ENCODE measurements around the gene TECTB. TPM values are rescaled to one million over a fixed set of nuclear protein-coding genes. Genes with fewer than 3 reads are reported as not detected.
"Not testable (repeated sequence)": the region's sequence is repeated elsewhere in the genome, so short reads cannot be mapped to it uniquely, and the experiment has no call there.

Gene TECTB
- total RNA-seq, 1 donor from 2014 or later = not detected

- DNase-seq; H3K27ac Mint-ChIP-seq; H3K36me3 Mint-ChIP-seq (ENCODE audit: low read depth); H3K4me3 Mint-ChIP-seq; intact Hi-C loops (cut with micrococcal nuclease); H3K4me1 Mint-ChIP-seq; H3K27me3 Mint-ChIP-seq: not testable (repeated sequence)
- peaks cover 12% of the 10 kb centered on the region for H3K9me3 Mint-ChIP-seq
These were observed 32.0 kb upstream of the TECTB start for GRCh38 chr10:112251238-112251637.

DNA sequence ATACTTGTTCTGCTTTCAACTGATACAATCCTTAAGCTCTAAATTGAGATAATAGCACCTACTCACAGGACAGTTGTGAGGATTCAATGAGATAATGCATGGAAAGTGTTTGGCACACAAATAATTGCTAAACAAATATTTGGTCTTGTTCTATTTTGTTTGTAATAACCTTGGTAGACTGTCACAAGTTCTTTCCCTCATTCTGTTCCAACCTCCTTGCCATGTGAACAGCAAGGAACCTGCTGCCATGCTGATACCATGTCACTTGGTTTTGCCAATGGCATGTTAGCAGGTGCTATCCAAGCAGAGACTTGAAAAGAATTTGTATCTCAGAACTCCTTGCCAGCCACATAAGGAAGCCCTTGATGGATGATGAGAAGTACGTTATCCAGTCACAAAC, 24.8 kb upstream of the TECTB start:
- intact Hi-C loops (cut with micrococcal nuclease) = no loop called here
- Mint-ChIP-seq H3K9me3 (peaks cover 7% of the 10 kb centered on the region), H3K27ac (no peak overlapping the region), H3K4me3 (no peak overlapping the region), H3K27me3 (no peaks in the 10 kb centered on the region), H3K36me3 (ENCODE audit: low read depth) (no peaks in the 10 kb centered on the region), H3K4me1 (no peaks in the 10 kb centered on the region)
- no peak for DNase-seq

GRCh38 chr10:112259688-112260087, 23.5 kb upstream of the TECTB start:
- Mint-ChIP-seq H3K4me1 (no peaks in the 10 kb centered on the region), H3K36me3 (ENCODE audit: low read depth) (no peaks in the 10 kb centered on the region), H3K27ac (no peak overlapping the region), H3K9me3 (peaks cover 7% of the 10 kb centered on the region), H3K4me3 (no peak overlapping the region), H3K27me3 (no peaks in the 10 kb centered on the region)
- intact Hi-C loops (cut with micrococcal nuclease) = no loop called here
- no peak for DNase-seq

DNA sequence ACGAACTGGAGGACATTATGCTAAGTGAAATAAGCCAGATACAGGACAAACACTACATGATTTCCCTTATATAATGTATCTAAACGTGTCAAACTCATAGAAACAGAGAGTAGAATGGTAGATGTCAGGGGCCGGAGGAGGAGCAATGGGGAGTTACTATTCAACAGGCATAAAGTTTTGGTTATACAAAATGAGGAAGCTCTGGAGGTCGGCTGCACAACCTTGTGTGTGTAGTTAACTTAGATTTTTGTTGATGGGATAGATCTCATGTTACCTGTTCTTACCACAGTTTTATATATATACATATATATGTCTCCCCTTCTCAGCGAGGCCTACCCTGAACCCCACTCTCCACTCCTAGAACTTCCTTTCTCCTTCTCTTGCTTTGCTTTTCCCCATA, 22.4 kb upstream of the TECTB start:
- intact Hi-C loops (cut with micrococcal nuclease) = no loop called here
- no peaks in the 10 kb centered on the region for H3K36me3 Mint-ChIP-seq (ENCODE audit: low read depth)
- no peak overlapping the region for H3K27ac Mint-ChIP-seq
- H3K27me3 Mint-ChIP-seq = no peaks in the 10 kb centered on the region
- H3K4me1 Mint-ChIP-seq = no peaks in the 10 kb centered on the region
- H3K9me3 Mint-ChIP-seq = peaks cover 4% of the 10 kb centered on the region
- H3K4me3 Mint-ChIP-seq = no peak overlapping the region
- no peak for DNase-seq

DNA sequence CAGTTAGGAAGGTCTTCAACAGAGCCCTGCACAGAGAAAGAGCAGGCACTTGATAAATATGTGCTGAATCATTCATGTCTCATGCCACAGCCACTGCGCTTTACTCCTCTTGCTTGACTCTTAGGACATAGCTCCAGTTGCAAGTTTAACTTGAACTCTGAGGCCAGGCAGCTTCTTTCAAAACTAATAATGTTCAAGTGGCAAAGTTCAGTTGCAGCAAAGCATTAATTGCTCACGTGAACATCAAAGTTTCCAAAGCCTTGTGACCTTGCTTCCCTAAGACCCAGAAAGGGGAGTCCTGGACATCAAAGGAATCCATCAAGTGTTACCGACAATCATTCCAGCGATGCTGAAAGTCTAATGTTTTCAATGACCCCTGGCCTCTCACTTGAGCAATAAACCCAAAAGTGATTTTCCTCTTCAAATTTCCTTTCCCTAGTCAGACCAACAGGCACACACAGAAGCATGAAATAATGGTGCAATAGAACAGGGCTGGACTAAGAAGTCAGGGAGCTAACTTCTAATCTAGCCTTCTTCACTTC, 21.8 kb upstream of the TECTB start:
- H3K4me1 Mint-ChIP-seq = no peaks in the 10 kb centered on the region
- intact Hi-C loops (cut with micrococcal nuclease) = no loop called here
- H3K9me3 Mint-ChIP-seq = peaks cover 4% of the 10 kb centered on the region
- no peak overlapping the region for H3K27ac Mint-ChIP-seq
- no peaks in the 10 kb centered on the region for H3K36me3 Mint-ChIP-seq (ENCODE audit: low read depth)
- no peaks in the 10 kb centered on the region for H3K27me3 Mint-ChIP-seq
- H3K4me3 Mint-ChIP-seq = no peak overlapping the region
- DNase-seq = no peak

- Mint-ChIP-seq H3K27ac (no peak overlapping the region), H3K27me3 (no peaks in the 10 kb centered on the region), H3K4me1 (no peaks in the 10 kb centered on the region), H3K9me3 (no peaks in the 10 kb centered on the region), H3K36me3 (ENCODE audit: low read depth) (no peaks in the 10 kb centered on the region), H3K4me3 (no peak overlapping the region)
- no peak for DNase-seq
- intact Hi-C loops (cut with micrococcal nuclease) = no loop called here
These were observed 20.7 kb upstream of the TECTB start for GRCh38 chr10:112262546-112262945.

GRCh38 chr10:112265745-112266144, 17.5 kb upstream of the TECTB start:
- no peak for DNase-seq
- Mint-ChIP-seq H3K27me3 (peaks cover 2% of the 10 kb centered on the region), H3K9me3 (peaks cover 6% of the 10 kb centered on the region), H3K36me3 (ENCODE audit: low read depth) (no peaks in the 10 kb centered on the region), H3K27ac (no peak overlapping the region), H3K4me3 (no peak overlapping the region), H3K4me1 (no peaks in the 10 kb centered on the region)
- intact Hi-C loops (cut with micrococcal nuclease) = no loop called here

DNA sequence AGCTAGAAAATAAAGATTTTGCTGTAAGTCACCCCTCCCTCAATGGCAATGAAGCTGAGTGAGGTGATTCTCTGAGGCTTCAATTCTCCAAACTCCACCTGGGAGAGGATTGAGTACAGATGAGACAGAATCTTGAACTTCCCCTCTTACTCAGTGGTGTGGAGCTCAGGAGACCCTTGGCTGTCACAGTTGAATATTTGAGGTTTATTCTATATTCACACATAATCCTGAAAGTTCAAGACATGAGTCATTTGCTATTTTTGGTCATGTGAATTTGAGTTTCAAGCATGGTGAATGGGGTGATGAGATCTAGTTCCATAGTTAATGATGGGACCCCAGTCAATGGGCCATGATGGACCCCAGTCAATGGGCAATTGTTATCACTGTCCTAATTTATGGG, 13.9 kb upstream of the TECTB start:
- intact Hi-C loops (cut with micrococcal nuclease) = no loop called here

GRCh38 chr10:112271982-112272381, 11.2 kb upstream of the TECTB start:
- intact Hi-C loops (cut with micrococcal nuclease) = no loop called here
- DNase-seq = no peak
- Mint-ChIP-seq H3K4me1 (no peaks in the 10 kb centered on the region), H3K9me3 (peaks cover 6% of the 10 kb centered on the region), H3K27me3 (peaks cover 2% of the 10 kb centered on the region), H3K27ac (no peak overlapping the region), H3K4me3 (no peak overlapping the region), H3K36me3 (ENCODE audit: low read depth) (no peaks in the 10 kb centered on the region)

More for the DNA sequence above, 13.9 kb upstream of the TECTB start:
- H3K9me3 Mint-ChIP-seq = peaks cover 6% of the 10 kb centered on the region
- peaks cover 2% of the 10 kb centered on the region for H3K27me3 Mint-ChIP-seq
- H3K4me1 Mint-ChIP-seq = no peaks in the 10 kb centered on the region
- DNase-seq = no peak
- no peak overlapping the region for H3K27ac Mint-ChIP-seq
- no peak overlapping the region for H3K4me3 Mint-ChIP-seq
- no peaks in the 10 kb centered on the region for H3K36me3 Mint-ChIP-seq (ENCODE audit: low read depth)

DNA sequence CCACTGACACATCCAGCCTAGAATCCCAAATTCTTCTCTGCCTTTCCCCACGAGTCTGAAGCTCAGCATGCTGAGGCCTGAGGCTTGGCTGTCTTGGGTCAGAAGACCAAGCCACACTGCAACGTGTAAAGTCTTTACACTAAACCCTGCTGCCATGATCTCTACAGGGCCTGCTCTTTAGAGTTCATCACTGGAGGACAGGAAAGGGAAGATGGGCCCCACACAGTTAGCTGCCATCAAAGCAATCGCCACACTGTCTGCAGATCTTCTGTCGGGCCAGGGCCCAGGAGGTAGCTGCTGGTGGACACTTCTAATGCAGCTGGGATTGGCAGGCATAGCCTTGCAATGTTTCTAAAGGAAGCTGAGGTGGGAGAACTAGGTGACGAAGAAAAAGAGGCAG, 8.4 kb upstream of the TECTB start:
- Mint-ChIP-seq H3K27me3 (peaks cover 5% of the 10 kb centered on the region), H3K36me3 (ENCODE audit: low read depth) (no peaks in the 10 kb centered on the region), H3K27ac (no peak overlapping the region), H3K4me1 (no peaks in the 10 kb centered on the region), H3K4me3 (no peak overlapping the region), H3K9me3 (no peaks in the 10 kb centered on the region)
- intact Hi-C loops (cut with micrococcal nuclease) = no loop called here
- no peak for DNase-seq

- Mint-ChIP-seq H3K27ac (no peak overlapping the region), H3K27me3 (peaks cover 6% of the 10 kb centered on the region), H3K36me3 (ENCODE audit: low read depth) (no peaks in the 10 kb centered on the region), H3K4me3 (no peak overlapping the region), H3K4me1 (no peaks in the 10 kb centered on the region), H3K9me3 (no peaks in the 10 kb centered on the region)
- intact Hi-C loops (cut with micrococcal nuclease) = no loop called here
- no peak for DNase-seq
These were observed 7.5 kb upstream of the TECTB start for GRCh38 chr10:112275512-112276245.

- Mint-ChIP-seq H3K27me3 (peaks cover 8% of the 10 kb centered on the region), H3K9me3 (no peaks in the 10 kb centered on the region), H3K4me1 (no peaks in the 10 kb centered on the region), H3K27ac (no peak overlapping the region), H3K36me3 (ENCODE audit: low read depth) (no peaks in the 10 kb centered on the region), H3K4me3 (no peak overlapping the region)
- intact Hi-C loops (cut with micrococcal nuclease) = no loop called here
- no peak for DNase-seq
These were observed 4.3 kb upstream of the TECTB start for GRCh38 chr10:112278871-112279270.

GRCh38 chr10:112279433-112279832, 3.8 kb upstream of the TECTB start:
- Mint-ChIP-seq H3K4me3 (no peak overlapping the region), H3K9me3 (no peaks in the 10 kb centered on the region), H3K36me3 (ENCODE audit: low read depth) (no peaks in the 10 kb centered on the region), H3K27ac (no peak overlapping the region), H3K4me1 (no peaks in the 10 kb centered on the region), H3K27me3 (peaks cover 8% of the 10 kb centered on the region)
- intact Hi-C loops (cut with micrococcal nuclease) = no loop called here
- DNase-seq = no peak

- H3K4me3 Mint-ChIP-seq = no peak overlapping the region
- H3K4me1 Mint-ChIP-seq = no peaks in the 10 kb centered on the region
- H3K9me3 Mint-ChIP-seq = no peaks in the 10 kb centered on the region
- intact Hi-C loops (cut with micrococcal nuclease) = no loop called here
- DNase-seq = no peak
- peaks cover 8% of the 10 kb centered on the region for H3K27me3 Mint-ChIP-seq
- no peak overlapping the region for H3K27ac Mint-ChIP-seq
- no peaks in the 10 kb centered on the region for H3K36me3 Mint-ChIP-seq (ENCODE audit: low read depth)
These were observed 2.8 kb upstream of the TECTB start for GRCh38 chr10:112280205-112280921.
